Measurements from ENCODE around the gene SAXO1. TPM values are rescaled to one million over a fixed set of nuclear protein-coding genes. Genes with fewer than 3 reads are reported as not detected.
"Not testable (repeated sequence)": the region's sequence is repeated elsewhere in the genome, so short reads cannot be mapped to it uniquely, and the experiment has no call there.

SAXO1 gene
- total RNA-seq, 4 donors from 2014 or later, result not detected

- no peaks in the 10 kb centered on the region for H3K9me3 ChIP-seq
- H3K4me1 ChIP-seq, result no peaks in the 10 kb centered on the region
- no peak for TF ChIP-seq POLR2A (IDR thresholded peaks at IDR 0.05)
- TF ChIP-seq, protein P1, sequence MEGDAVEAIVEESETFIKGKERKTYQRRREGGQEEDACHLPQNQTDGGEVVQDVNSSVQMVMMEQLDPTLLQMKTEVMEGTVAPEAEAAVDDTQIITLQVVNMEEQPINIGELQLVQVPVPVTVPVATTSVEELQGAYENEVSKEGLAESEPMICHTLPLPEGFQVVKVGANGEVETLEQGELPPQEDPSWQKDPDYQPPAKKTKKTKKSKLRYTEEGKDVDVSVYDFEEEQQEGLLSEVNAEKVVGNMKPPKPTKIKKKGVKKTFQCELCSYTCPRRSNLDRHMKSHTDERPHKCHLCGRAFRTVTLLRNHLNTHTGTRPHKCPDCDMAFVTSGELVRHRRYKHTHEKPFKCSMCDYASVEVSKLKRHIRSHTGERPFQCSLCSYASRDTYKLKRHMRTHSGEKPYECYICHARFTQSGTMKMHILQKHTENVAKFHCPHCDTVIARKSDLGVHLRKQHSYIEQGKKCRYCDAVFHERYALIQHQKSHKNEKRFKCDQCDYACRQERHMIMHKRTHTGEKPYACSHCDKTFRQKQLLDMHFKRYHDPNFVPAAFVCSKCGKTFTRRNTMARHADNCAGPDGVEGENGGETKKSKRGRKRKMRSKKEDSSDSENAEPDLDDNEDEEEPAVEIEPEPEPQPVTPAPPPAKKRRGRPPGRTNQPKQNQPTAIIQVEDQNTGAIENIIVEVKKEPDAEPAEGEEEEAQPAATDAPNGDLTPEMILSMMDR (IDR thresholded peaks at IDR 0.05), result no peak
- DNase-seq, result no peak
- H3K36me3 ChIP-seq, result no peaks in the 10 kb centered on the region
- H3K27ac ChIP-seq, result no peak overlapping the region
- no peak overlapping the region for H3K4me3 ChIP-seq
- H3K27me3 ChIP-seq, result no peaks in the 10 kb centered on the region
Measured at GRCh38 chr9:18996211-18996610, 36.8 kb downstream of the SAXO1 start.

DNA sequence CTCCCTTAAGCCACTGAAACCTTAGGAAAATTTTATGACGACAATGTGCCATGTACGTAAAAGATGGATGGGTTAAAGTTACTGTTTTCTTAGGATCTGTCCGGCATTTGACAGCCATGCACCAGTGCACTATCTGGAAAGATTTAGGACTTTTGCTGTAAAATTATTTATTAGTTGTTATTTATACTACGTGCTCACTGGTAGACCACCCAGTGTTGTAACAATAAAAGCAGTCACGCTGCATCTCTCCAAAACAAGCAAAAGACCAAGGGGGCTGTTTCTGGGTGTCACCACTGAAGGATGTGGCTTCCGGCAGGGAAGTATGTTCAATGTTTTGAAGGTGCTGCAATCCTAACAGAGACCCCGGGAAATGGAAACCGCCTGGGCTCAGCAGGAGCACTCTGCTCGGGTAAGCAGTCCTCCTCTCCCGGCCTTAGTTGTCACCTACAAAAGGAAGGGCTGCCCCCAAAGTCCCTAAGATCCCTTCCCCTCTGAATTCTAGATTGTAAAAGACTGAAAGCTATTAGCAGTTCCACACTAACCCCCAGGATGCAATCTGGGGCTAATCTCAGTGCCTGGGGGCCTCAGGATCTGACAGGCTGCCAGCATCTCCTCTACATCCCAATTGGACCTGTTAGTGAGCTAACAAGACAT, 38.6 kb downstream of the SAXO1 start:
- Histone ChIP-seq H3K4me1 (no peaks in the 10 kb centered on the region), H3K4me3 (no peak overlapping the region), H3K36me3 (no peaks in the 10 kb centered on the region), H3K9me3 (no peaks in the 10 kb centered on the region), H3K27ac (no peak overlapping the region), H3K27me3 (no peaks in the 10 kb centered on the region)
- no peak for DNase-seq
- TF ChIP-seq, protein P1 (IDR thresholded peaks at IDR 0.05), result no peak
- no peak for TF ChIP-seq POLR2A (IDR thresholded peaks at IDR 0.05)

DNA sequence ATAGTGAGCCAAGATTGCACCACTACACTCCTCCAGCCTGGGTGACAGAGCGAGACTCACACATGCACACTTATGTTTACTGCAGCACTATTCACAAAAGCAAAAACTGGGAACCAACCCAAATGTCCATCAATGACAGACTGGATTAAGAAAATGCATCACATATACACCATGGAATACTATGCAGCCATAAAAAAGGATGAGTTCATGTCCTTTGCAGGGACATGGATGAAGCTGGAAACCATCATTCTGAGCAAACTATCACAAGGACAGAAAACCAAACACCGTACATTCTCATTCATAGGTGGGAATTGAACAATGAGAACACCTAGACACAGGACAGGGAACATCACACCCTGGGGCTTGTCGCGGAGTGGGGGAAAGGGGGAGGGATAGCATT, 41.8 kb downstream of the SAXO1 start:
- not testable (repeated sequence) for H3K4me3 ChIP-seq, H3K36me3 ChIP-seq, H3K9me3 ChIP-seq, H3K27me3 ChIP-seq, H3K27ac ChIP-seq, DNase-seq, H3K4me1 ChIP-seq

- H3K36me3 ChIP-seq, result no peaks in the 10 kb centered on the region
- no peak overlapping the region for H3K27ac ChIP-seq
- H3K4me3 ChIP-seq, result no peak overlapping the region
- no peak for TF ChIP-seq POLR2A (IDR thresholded peaks at IDR 0.05)
- TF ChIP-seq, protein P1 (IDR thresholded peaks at IDR 0.05), result no peak
- H3K4me1 ChIP-seq, result no peaks in the 10 kb centered on the region
- no peaks in the 10 kb centered on the region for H3K9me3 ChIP-seq
- DNase-seq, result no peak
- H3K27me3 ChIP-seq, result no peaks in the 10 kb centered on the region
Measured at GRCh38 chr9:18990494-18990893, 42.5 kb downstream of the SAXO1 start.

- no peaks in the 10 kb centered on the region for H3K36me3 ChIP-seq
- H3K9me3 ChIP-seq, result no peaks in the 10 kb centered on the region
- no peak overlapping the region for H3K27ac ChIP-seq
- no peak overlapping the region for H3K4me3 ChIP-seq
- DNase-seq, result no peak
- TF ChIP-seq, protein P1 (IDR thresholded peaks at IDR 0.05), result no peak
- TF ChIP-seq POLR2A (IDR thresholded peaks at IDR 0.05), result no peak
- no peaks in the 10 kb centered on the region for H3K4me1 ChIP-seq
- H3K27me3 ChIP-seq, result no peaks in the 10 kb centered on the region
Measured at GRCh38 chr9:18989865-18990264, 43.1 kb downstream of the SAXO1 start.

- no peaks in the 10 kb centered on the region for H3K36me3 ChIP-seq
- no peak for TF ChIP-seq POLR2A (IDR thresholded peaks at IDR 0.05)
- TF ChIP-seq, protein P1 (IDR thresholded peaks at IDR 0.05), result no peak
- H3K27me3 ChIP-seq, result no peaks in the 10 kb centered on the region
- H3K27ac ChIP-seq, result no peak overlapping the region
- H3K4me1 ChIP-seq, result no peaks in the 10 kb centered on the region
- DNase-seq, result no peak
- H3K9me3 ChIP-seq, result no peaks in the 10 kb centered on the region
- no peak overlapping the region for H3K4me3 ChIP-seq
Measured at GRCh38 chr9:18989097-18989496, 43.9 kb downstream of the SAXO1 start.
